ENCODE results near the gene TMSB4X. TPM values are rescaled to one million over a fixed set of nuclear protein-coding genes. Genes with fewer than 3 reads are reported as not detected.

The TMSB4X gene
- total and polyA plus RNA-seq, 2 experiments from 2014 or later, result 144 to 543 TPM

DNA sequence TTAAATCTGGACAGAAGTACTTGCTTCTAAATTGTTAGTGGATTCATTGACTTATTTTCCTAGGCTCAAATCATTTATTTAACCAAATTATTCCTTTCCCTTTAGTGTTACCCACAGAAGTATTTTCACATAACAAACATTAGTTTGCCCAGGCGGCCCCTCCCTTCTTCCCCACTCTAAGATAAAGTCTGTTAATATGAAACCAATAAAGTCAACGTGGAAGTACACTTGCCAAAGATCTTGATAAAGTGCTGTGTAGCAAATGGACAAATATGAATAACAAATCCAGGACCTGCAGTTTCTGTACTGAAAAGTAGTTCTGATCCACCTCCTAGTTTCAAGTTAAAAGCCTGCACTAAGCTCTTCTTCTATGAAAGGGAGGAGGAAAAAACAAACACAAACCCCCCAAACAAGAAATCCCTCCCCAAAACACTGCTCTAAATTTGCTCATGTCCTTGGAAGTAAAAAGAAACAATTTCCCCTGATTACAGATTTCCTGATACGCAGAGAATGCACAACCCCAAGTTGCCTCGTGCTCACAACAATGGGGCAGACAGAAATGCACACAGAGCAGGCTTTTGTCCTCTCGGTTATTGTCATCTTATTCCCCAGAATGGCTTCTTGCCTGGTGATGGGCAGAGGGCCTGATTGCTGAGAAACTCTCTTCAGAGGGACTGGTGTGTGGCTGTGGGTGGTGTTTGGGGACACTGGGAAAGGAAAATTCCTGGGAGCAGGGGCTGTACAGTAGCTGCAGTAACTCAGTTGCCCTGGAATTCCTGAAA lies 23.2 kb downstream of the TMSB4X start:
- H3K36me3 ChIP-seq, result no peaks in the 10 kb centered on the region
- H3K4me3 ChIP-seq, result no peak overlapping the region
- H3K27ac ChIP-seq, result no peak overlapping the region
- DNase-seq (ENCODE audit: low read depth in 1 of 2, low spot score in 1 of 2), result no peak
- H3K4me1 ChIP-seq (ENCODE audit: low read depth), result no peaks in the 10 kb centered on the region
- H3K27me3 ChIP-seq, result no peaks in the 10 kb centered on the region
- TF ChIP-seq, protein P1, sequence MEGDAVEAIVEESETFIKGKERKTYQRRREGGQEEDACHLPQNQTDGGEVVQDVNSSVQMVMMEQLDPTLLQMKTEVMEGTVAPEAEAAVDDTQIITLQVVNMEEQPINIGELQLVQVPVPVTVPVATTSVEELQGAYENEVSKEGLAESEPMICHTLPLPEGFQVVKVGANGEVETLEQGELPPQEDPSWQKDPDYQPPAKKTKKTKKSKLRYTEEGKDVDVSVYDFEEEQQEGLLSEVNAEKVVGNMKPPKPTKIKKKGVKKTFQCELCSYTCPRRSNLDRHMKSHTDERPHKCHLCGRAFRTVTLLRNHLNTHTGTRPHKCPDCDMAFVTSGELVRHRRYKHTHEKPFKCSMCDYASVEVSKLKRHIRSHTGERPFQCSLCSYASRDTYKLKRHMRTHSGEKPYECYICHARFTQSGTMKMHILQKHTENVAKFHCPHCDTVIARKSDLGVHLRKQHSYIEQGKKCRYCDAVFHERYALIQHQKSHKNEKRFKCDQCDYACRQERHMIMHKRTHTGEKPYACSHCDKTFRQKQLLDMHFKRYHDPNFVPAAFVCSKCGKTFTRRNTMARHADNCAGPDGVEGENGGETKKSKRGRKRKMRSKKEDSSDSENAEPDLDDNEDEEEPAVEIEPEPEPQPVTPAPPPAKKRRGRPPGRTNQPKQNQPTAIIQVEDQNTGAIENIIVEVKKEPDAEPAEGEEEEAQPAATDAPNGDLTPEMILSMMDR (IDR thresholded peaks at IDR 0.05; ENCODE audit: low read depth, low read length), result no peak
- H3K9me3 ChIP-seq (ENCODE audit: low read depth), result no peaks in the 10 kb centered on the region

DNA sequence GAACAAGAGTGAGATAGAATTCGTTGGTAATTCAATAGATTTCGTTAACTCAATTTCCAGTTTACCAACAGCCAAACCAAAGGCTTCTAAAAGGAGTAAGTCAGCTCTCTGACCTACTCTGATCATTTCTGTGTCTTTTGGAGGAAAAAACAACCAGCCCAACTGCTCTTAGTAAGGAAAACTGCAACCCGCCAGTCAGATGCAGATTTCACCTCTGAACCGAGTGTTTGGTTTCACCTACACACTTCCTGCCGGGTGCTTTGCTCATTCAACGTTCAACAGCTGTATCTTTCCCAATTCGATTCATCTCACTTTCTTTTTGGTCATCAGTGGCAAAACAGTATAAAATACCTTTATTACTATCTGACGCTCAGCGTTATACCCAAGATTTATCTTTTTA lies 24.5 kb downstream of the TMSB4X start:
- Histone ChIP-seq H3K4me3 (no peak overlapping the region), H3K27ac (no peak overlapping the region), H3K4me1 (ENCODE audit: low read depth) (no peaks in the 10 kb centered on the region), H3K27me3 (no peaks in the 10 kb centered on the region), H3K9me3 (ENCODE audit: low read depth) (no peaks in the 10 kb centered on the region), H3K36me3 (no peaks in the 10 kb centered on the region)
- TF ChIP-seq, protein P1 (IDR thresholded peaks at IDR 0.05; ENCODE audit: low read depth, low read length), result no peak
- DNase-seq (ENCODE audit: low read depth in 1 of 2, low spot score in 1 of 2), result no peak

DNA sequence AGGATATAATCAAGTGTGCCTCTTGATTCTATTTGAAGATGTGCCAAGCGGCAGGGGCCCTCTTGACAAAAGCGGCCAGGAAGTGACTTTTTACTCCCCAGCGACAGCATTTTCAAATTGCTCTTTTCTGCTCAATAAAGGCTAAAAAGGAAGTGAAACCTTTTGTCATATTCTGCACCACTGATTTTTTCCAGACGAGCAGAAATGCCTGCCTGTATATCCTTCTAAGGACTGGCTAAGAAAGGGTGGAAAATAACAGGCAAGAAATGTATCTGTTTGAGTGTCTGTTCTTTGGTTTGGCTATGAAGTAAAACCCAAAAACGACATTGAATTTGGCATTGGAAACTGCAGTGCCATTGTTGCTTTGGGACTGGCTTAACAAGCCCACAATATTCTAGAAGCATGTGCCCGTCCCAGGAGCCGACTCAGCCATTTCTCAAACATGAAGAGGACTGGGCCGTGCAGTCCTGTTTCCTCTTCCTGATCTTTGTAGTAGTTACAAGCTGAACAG lies 25.4 kb downstream of the TMSB4X start:
- Histone ChIP-seq H3K27me3 (no peaks in the 10 kb centered on the region), H3K9me3 (ENCODE audit: low read depth) (no peaks in the 10 kb centered on the region), H3K27ac (no peak overlapping the region), H3K4me3 (no peak overlapping the region), H3K4me1 (ENCODE audit: low read depth) (no peaks in the 10 kb centered on the region), H3K36me3 (no peaks in the 10 kb centered on the region)
- no peak for DNase-seq (ENCODE audit: low read depth in 1 of 2, low spot score in 1 of 2)
- TF ChIP-seq, protein P1 (IDR thresholded peaks at IDR 0.05; ENCODE audit: low read depth, low read length), result no peak

DNA sequence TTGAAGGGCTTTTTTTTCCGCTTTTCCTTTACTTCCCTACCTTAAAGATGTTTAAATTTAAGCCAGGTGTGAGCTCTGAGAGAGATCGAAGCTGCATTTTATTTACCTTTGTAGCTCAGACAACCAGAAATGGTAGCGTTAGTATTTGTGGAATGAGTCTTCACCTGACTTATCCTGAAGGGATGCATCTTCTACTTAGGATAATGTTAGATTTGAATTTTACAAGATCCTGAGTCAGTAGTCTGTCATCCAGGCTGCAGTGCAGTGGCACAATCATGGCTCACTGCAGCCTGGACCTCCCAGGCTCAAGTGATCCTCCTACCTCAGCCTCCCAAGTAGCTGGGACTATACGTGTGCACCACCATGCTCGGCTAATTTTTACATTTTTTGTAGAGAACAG lies 26.2 kb downstream of the TMSB4X start:
- no peak for DNase-seq (ENCODE audit: low read depth in 1 of 2, low spot score in 1 of 2)
- Histone ChIP-seq H3K9me3 (ENCODE audit: low read depth) (no peaks in the 10 kb centered on the region), H3K36me3 (no peaks in the 10 kb centered on the region), H3K4me3 (no peak overlapping the region), H3K27me3 (no peaks in the 10 kb centered on the region), H3K4me1 (ENCODE audit: low read depth) (no peaks in the 10 kb centered on the region), H3K27ac (no peak overlapping the region)
- TF ChIP-seq, protein P1 (IDR thresholded peaks at IDR 0.05; ENCODE audit: low read depth, low read length), result no peak

DNA sequence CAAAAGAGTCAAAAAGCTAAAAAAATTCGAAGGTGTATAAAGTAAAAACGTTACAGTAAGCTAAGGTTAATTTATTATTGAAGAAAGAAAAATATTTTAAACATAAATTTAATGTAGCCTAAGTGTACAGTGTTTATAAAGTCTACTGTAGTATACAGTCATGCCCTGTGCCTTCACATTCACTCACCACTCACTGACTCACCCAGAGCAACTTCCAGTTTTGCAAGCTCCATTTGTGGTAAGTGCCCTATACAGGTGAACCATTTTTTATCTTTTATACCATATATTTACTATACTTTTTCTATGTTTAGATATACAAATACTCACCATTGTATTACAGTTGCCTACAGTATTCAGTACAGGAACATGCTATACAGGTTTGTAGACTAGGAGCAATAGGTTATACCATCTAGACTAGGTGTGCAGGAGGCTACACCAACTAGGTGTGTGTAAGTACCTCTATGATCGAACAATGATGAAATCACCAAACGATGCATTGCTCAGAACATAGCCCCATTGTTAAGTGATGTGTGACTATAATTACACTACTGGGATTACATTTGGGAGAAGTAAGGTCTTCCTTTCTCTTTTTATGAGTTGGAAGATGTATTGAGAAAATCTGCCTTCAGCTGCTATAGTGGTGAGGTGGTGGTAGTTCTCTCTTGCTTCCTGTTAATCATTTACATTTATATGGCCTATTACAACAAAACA lies 27.2 kb downstream of the TMSB4X start:
- H3K27ac ChIP-seq, result no peak overlapping the region
- TF ChIP-seq, protein P1 (IDR thresholded peaks at IDR 0.05; ENCODE audit: low read depth, low read length), result no peak

More for the DNA sequence above, 27.2 kb downstream of the TMSB4X start:
- H3K36me3 ChIP-seq, result no peaks in the 10 kb centered on the region
- H3K9me3 ChIP-seq (ENCODE audit: low read depth), result no peaks in the 10 kb centered on the region
- H3K27me3 ChIP-seq, result no peaks in the 10 kb centered on the region
- no peak overlapping the region for H3K4me3 ChIP-seq
- DNase-seq (ENCODE audit: low read depth in 1 of 2, low spot score in 1 of 2), result no peak
- no peaks in the 10 kb centered on the region for H3K4me1 ChIP-seq (ENCODE audit: low read depth)

Data from cardiac muscle cell (in vitro differentiated cells and primary cell).